ENCODE data around the gene NTM. TPM values are rescaled to one million over a fixed set of nuclear protein-coding genes. Genes with fewer than 3 reads are reported as not detected.
A peak's percentile ranks its signal among the peaks of the same experiment; 100 is the strongest.

Gene NTM
- total and polyA plus RNA-seq, 2 of the 8 experiments (the other 6 are each of a cell fraction or from before 2014, with no cell fraction given): 13.4 to 20.0 TPM

DNA sequence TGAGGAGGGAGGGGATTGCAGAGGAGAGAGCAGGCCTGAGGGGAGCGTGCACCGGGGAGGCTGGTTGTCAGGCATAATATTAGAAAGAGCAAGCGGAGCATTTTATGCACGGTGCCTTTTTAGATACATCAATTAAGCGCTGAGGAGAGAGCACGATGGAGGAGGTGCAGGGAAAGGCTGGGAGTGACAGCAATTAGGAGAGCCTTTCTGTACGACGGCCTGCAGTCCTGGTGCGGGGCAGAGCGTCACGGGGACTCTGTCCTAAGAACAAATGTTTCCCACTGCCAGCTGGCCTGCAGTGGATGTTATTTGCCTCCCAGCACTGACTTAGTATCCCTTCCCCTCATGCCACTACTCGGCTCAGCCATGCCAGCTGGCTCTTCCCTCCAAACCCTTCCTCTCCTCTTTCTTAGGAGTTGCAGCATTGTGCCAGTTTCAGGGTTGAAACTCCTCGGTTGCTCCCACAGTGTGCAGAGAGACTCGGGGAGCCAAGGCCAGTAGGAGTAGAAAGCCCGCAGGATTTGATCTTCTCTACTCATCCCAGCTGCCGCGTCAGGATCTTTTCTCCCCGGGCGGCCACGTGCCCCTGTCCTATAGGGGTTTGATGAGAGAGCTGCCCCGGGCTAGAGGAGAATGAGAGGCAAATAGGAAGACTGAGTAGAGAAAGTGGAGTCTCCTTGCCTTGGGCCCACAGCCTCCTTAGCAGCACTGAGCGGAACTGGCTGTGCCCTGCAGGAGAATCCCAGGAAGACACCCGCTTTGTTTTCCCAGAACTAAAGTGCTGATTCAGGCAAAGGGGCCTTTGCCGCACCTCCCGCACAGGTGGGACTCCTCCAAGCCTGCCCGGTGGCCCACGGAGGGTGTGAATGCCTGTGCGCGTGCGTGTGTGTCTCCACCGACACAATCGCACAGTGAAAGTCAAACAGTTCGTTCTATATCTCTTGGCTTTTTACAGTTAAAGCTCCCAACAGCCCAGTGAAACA, 875.3 kb downstream of the NTM start:
- no peak overlapping the region for H2BK20ac ChIP-seq (ENCODE audit: low read length)
- no peak for FAIRE-seq
- H3K4me3 ChIP-seq (ENCODE audit: extremely low read depth in 1 of 4, insufficient read depth in 2 of 4, low read depth in 3 of 4, low read length in 4 of 4): no peak overlapping the region
- H3K4ac ChIP-seq (replicated peaks; ENCODE audit: insufficient read length, low read depth, low read length): no peak overlapping the region
- no peaks in the 10 kb centered on the region for H3K23me2 ChIP-seq (ENCODE audit: low read depth, low read length)
- no peak overlapping the region for H2BK5ac ChIP-seq (ENCODE audit: low read depth, low read length)
- no peak overlapping the region for H3K18ac ChIP-seq (ENCODE audit: extremely low read depth, low read length)
- H3K23ac ChIP-seq (ENCODE audit: insufficient read length): no peak overlapping the region
- no peak overlapping the region for H2BK12ac ChIP-seq (ENCODE audit: low read depth, low read length)
- no peak overlapping the region for H2BK15ac ChIP-seq (ENCODE audit: low read length)
- no peak overlapping the region for H3K14ac ChIP-seq (ENCODE audit: insufficient read length)
- no peak overlapping the region for H4K5ac ChIP-seq (ENCODE audit: insufficient read length, low read depth, low read length)
- no peak overlapping the region for H3K56ac ChIP-seq (replicated peaks; ENCODE audit: insufficient read length, low read depth, low read length)
- H3K4me2 ChIP-seq (ENCODE audit: insufficient read depth in 1 of 2, low read depth in 2 of 2, low read length in 2 of 2): no peak overlapping the region
- no peak overlapping the region; the same call in 1 of the 2 replicates for H2AFZ ChIP-seq (ENCODE audit: low read length)
- H4K91ac ChIP-seq (replicated peaks; ENCODE audit: insufficient read length, low read length): no peak overlapping the region
- no peaks in the 10 kb centered on the region for H3K9me3 ChIP-seq (ENCODE audit: insufficient read depth in 2 of 2, low read depth in 1 of 2, low read length in 1 of 2)
- POLR2A ChIA-PET (ENCODE audit: partially characterized antibody): no interaction called here
- CTCF ChIA-PET (ENCODE audit: partially characterized antibody): interaction anchor here (0.9 to 1.7 kb wide), 8 partner anchors 14 to 499 kb away, joined by 3 read pairs; no protein-coding TSS in a partner anchor
- no peaks in the 10 kb centered on the region for H3K36me3 ChIP-seq (ENCODE audit: control insufficient read depth in 2 of 4, insufficient read depth in 4 of 4, low read length in 3 of 4)
- H4K8ac ChIP-seq (ENCODE audit: extremely low read depth, insufficient read depth, low read length): no peak overlapping the region
- no peaks in the 10 kb centered on the region for H3K79me2 ChIP-seq (ENCODE audit: control insufficient read depth in 1 of 2, insufficient read depth in 2 of 2, low read length in 2 of 2)
- TF ChIP-seq SIN3A (conservative IDR thresholded peaks at IDR 0.05 in 1 of 2, IDR thresholded peaks at IDR 0.05 in 1 of 2; ENCODE audit: low read depth in 1 of 2, low read length in 2 of 2): no peak
- TF ChIP-seq MAFK (IDR thresholded peaks at IDR 0.05; ENCODE audit: low read depth, low read length): peak; percentile 57; the same call in 1 of the 2 replicates
- DNase-seq (ENCODE audit: low read depth in 1 of 2, low spot score in 2 of 2): no peak
- no peaks in the 10 kb centered on the region for H4K20me1 ChIP-seq (replicated peaks in 1 of 2; ENCODE audit: control insufficient read depth in 1 of 2, insufficient read depth in 2 of 2, low read length in 2 of 2)
- H3K4me1 ChIP-seq (replicated peaks in 1 of 4; ENCODE audit: control insufficient read depth in 3 of 4, insufficient read depth in 4 of 4, low read length in 3 of 4): peaks cover 0 to 4% (median 2%) of the 10 kb centered on the region in 4 experiments; a peak in 4 of 7 replicates
- no peak overlapping the region for H2BK120ac ChIP-seq (replicated peaks; ENCODE audit: low read depth, low read length)
- no peaks in the 10 kb centered on the region for H3K27me3 ChIP-seq (replicated peaks in 1 of 4; ENCODE audit: control insufficient read depth in 3 of 4, extremely low read depth in 1 of 4, insufficient read depth in 3 of 4, low read length in 3 of 4)
- no peaks in the 10 kb centered on the region for H3K79me1 ChIP-seq (ENCODE audit: low read depth, low read length)
- no peak overlapping the region for H3K9ac ChIP-seq (replicated peaks in 1 of 4; ENCODE audit: extremely low read depth in 1 of 4, low read depth in 3 of 4, low read length in 3 of 4)
- no peak overlapping the region for H3K27ac ChIP-seq (ENCODE audit: low read depth, low read length)
- H2AK5ac ChIP-seq (ENCODE audit: low read depth, low read length): no peak overlapping the region
- WGBS, 2 experiments (ENCODE audit: extremely low coverage in 1 of 2, insufficient coverage in 1 of 2, insufficient read length in 1 of 2, insufficient replicate concordance in 2 of 2, low coverage in 1 of 2, low lambda C conversion rate in 2 of 2, missing lambda C conversion rate in 1 of 2): 86% methylated on average over 33 of the region's 33 CpGs; no CpG with 5 or more reads in 1 of the 2 experiments
